Trophoblast cell (in vitro differentiated cells and primary cell): Measurements from ENCODE around the gene ADD2.

ENCODE experiments used
- DNase-seq, 2 donors: peaks; one replicate each; pipeline ENCODE4 v3.0.0-alpha.2; 2016
- H2AFZ ChIP-seq: 2 replicates; pipeline ENCODE4 v1.6.1; 2013; ENCODE audit warnings: low read length, moderate library complexity, mild to moderate bottlenecking; ENCODE audit not compliant: insufficient read depth, poor library complexity
- H2AK5ac ChIP-seq: 2 replicates; pipeline ENCODE4 v1.6.1; 2013; ENCODE audit warnings: mild to moderate bottlenecking, low read length
- H2BK120ac ChIP-seq: 2 replicates; pipeline ENCODE4 v1.6.1; 2013; ENCODE audit warnings: low read length, mild to moderate bottlenecking, moderate library complexity; ENCODE audit not compliant: insufficient read depth, poor library complexity
- H2BK12ac ChIP-seq: 2 replicates; pipeline ENCODE4 v1.6.1; 2013; ENCODE audit warnings: mild to moderate bottlenecking, low read length, moderate library complexity
- H2BK5ac ChIP-seq: 2 replicates; pipeline ENCODE4 v1.6.1; 2013; ENCODE audit warnings: low read length, low read depth, moderate library complexity, mild to moderate bottlenecking; ENCODE audit not compliant: poor library complexity
- H3K14ac ChIP-seq: 2 replicates; pipeline ENCODE4 v1.6.1; 2013; ENCODE audit warnings: mild to moderate bottlenecking, low read length
- H3K18ac ChIP-seq: 2 replicates; pipeline ENCODE4 v1.6.1; 2013; ENCODE audit warnings: mild to moderate bottlenecking, low read length
- H3K23ac ChIP-seq: 2 replicates; pipeline ENCODE4 v1.6.1; 2013; ENCODE audit warnings: low read length
- H3K27ac ChIP-seq: 2 replicates; pipeline ENCODE4 v1.5.1; 2013; ENCODE audit warnings: low read depth, mild to moderate bottlenecking, inconsistent platforms, low read length, moderate library complexity
- H3K27me3 ChIP-seq: 2 replicates; pipeline ENCODE4 v1.6.1; 2013; ENCODE audit warnings: inconsistent platforms, mild to moderate bottlenecking, low read length, moderate library complexity; ENCODE audit not compliant: insufficient read depth
- H3K36me3 ChIP-seq, 2 experiments: 1 replicate in 1 of 2; 2 replicates in 1 of 2; pipeline ENCODE4 v1.6.1; 2013; ENCODE audit warnings: low read length in 2 of 2, mild to moderate bottlenecking in 2 of 2, moderate library complexity in 1 of 2; ENCODE audit not compliant: insufficient read depth in 2 of 2, control insufficient read depth in 1 of 2
- H3K4ac ChIP-seq: 2 replicates; pipeline ENCODE4 v1.6.1; 2013; ENCODE audit warnings: low read depth, mild to moderate bottlenecking, low read length, moderate library complexity
- H3K4me1 ChIP-seq, 2 experiments: 1 replicate in 1 of 2; 2 replicates in 1 of 2; pipeline ENCODE4 v1.6.1; 2013; ENCODE audit warnings: low read length in 2 of 2, mild to moderate bottlenecking in 2 of 2, moderate library complexity in 1 of 2; ENCODE audit not compliant: insufficient read depth in 2 of 2, control insufficient read depth in 1 of 2
- H3K4me2 ChIP-seq: 2 replicates; pipeline ENCODE4 v1.6.1; 2013; ENCODE audit warnings: inconsistent platforms, mild to moderate bottlenecking, low read length, moderate library complexity
- H3K4me3 ChIP-seq: 2 replicates; pipeline ENCODE4 v1.5.1; 2013; ENCODE audit warnings: mild to moderate bottlenecking, low read depth, low read length, inconsistent platforms
- H3K79me1 ChIP-seq: one replicate; pipeline ENCODE4 v1.6.1; 2013; ENCODE audit warnings: low read length
- H3K79me2 ChIP-seq: 2 replicates; pipeline ENCODE4 v1.6.1; 2013; ENCODE audit warnings: low read length, mild to moderate bottlenecking; ENCODE audit not compliant: control insufficient read depth, insufficient read depth, poor library complexity
- H3K9ac ChIP-seq: 2 replicates; pipeline ENCODE4 v1.6.1; 2013; ENCODE audit warnings: mild to moderate bottlenecking, low read length
- H3K9me3 ChIP-seq: 2 replicates; pipeline ENCODE4 v1.6.1; 2013; ENCODE audit warnings: low read depth, mild to moderate bottlenecking, control low read depth, inconsistent platforms, low read length; ENCODE audit not compliant: insufficient read depth
- H4K12ac ChIP-seq: 2 replicates; pipeline ENCODE4 v1.6.1; 2013; ENCODE audit warnings: low read depth, mild to moderate bottlenecking, low read length, moderate library complexity
- H4K8ac ChIP-seq: 2 replicates; pipeline ENCODE4 v1.6.1; 2013; ENCODE audit warnings: low read depth, mild to moderate bottlenecking, low read length, moderate library complexity
- H4K91ac ChIP-seq: one replicate; pipeline ENCODE4 v1.6.1; 2013; ENCODE audit warnings: low read depth, mild to moderate bottlenecking, low read length, moderate library complexity
- WGBS: extraction: QIAGEN DNeasy Blood & Tissue Kit; methylation state at CpG from one replicate; pipeline ENCODE4 v1.1.7; 2013; ENCODE audit warnings: missing lambda C conversion rate; ENCODE audit not compliant: insufficient read length, insufficient coverage; ENCODE audit errors: extremely low coverage; 5-methylcytosine and 5-hydroxymethylcytosine counted together

Gene ADD2

GRCh38 chr2:70710038-70710690 lies 57.8 kb downstream of the ADD2 start:
- Histone ChIP-seq H2BK5ac (no peak overlapping the region), H4K91ac (no peak overlapping the region), H3K18ac (no peak overlapping the region), H3K4me3 (no peak overlapping the region), H2AFZ (no peak overlapping the region), H2BK120ac (no peak overlapping the region), H4K8ac (no peak overlapping the region), H3K4me1 (peaks cover 0 to 3% of the 10 kb centered on the region in 2 experiments), H2BK12ac (no peak overlapping the region), H3K79me2 (no peaks in the 10 kb centered on the region), H3K9ac (no peak overlapping the region), H3K79me1 (no peaks in the 10 kb centered on the region), H3K23ac (no peak overlapping the region), H3K36me3 (no peaks in the 10 kb centered on the region), H4K12ac (no peak overlapping the region), H3K4me2 (no peak overlapping the region), H3K4ac (no peak overlapping the region), H2AK5ac (no peak overlapping the region), H3K27ac (no peak overlapping the region), H3K27me3 (no peaks in the 10 kb centered on the region), H3K9me3 (no peaks in the 10 kb centered on the region), H3K14ac (no peak overlapping the region)
- no CpG with 5 or more reads among the region's 3 CpGs for WGBS
- DNase-seq, result no peak

- no peak overlapping the region for H4K12ac ChIP-seq
- peaks cover 0 to 3% of the 10 kb centered on the region in 2 experiments for H3K4me1 ChIP-seq
- no peak overlapping the region for H3K23ac ChIP-seq
- H3K27ac ChIP-seq, result no peak overlapping the region
- no peak overlapping the region for H3K4me2 ChIP-seq
- H2BK12ac ChIP-seq, result no peak overlapping the region
- no peak overlapping the region for H3K18ac ChIP-seq
- no peak overlapping the region for H3K9ac ChIP-seq
- H3K4ac ChIP-seq, result no peak overlapping the region
- H2BK5ac ChIP-seq, result no peak overlapping the region
- H3K27me3 ChIP-seq, result no peaks in the 10 kb centered on the region
- H3K79me1 ChIP-seq, result no peaks in the 10 kb centered on the region
- no peak overlapping the region for H4K8ac ChIP-seq
- H4K91ac ChIP-seq, result no peak overlapping the region
- no peaks in the 10 kb centered on the region for H3K9me3 ChIP-seq
- no peaks in the 10 kb centered on the region for H3K36me3 ChIP-seq
- DNase-seq, result peak in 1 of 2 donors; percentile 59
- 100% methylated on average over 2 of the region's 9 CpGs for WGBS
- H2AFZ ChIP-seq, result no peak overlapping the region
- H3K14ac ChIP-seq, result no peak overlapping the region
- H3K79me2 ChIP-seq, result no peaks in the 10 kb centered on the region
- no peak overlapping the region for H3K4me3 ChIP-seq
- H2BK120ac ChIP-seq, result no peak overlapping the region
- no peak overlapping the region for H2AK5ac ChIP-seq
Observed at GRCh38 chr2:70709275-70710037, 58.5 kb downstream of the ADD2 start.

GRCh38 chr2:70708376-70709199 lies 59.4 kb downstream of the ADD2 start:
- H3K4ac ChIP-seq, result no peak overlapping the region
- no peak overlapping the region for H2BK120ac ChIP-seq
- H3K27ac ChIP-seq, result no peak overlapping the region
- no peak overlapping the region for H4K91ac ChIP-seq
- H2BK12ac ChIP-seq, result no peak overlapping the region
- peaks cover 0 to 3% of the 10 kb centered on the region in 2 experiments for H3K4me1 ChIP-seq
- peak; percentile 71 to 91 for DNase-seq
- H3K23ac ChIP-seq, result peak overlapping the region; percentile 49
- H3K4me2 ChIP-seq, result no peak overlapping the region
- H2AFZ ChIP-seq, result no peak overlapping the region
- no peaks in the 10 kb centered on the region for H3K9me3 ChIP-seq
- H4K12ac ChIP-seq, result no peak overlapping the region
- no peak overlapping the region for H4K8ac ChIP-seq
- H3K27me3 ChIP-seq, result no peaks in the 10 kb centered on the region
- H3K36me3 ChIP-seq, result no peaks in the 10 kb centered on the region
- H3K18ac ChIP-seq, result no peak overlapping the region
- H3K4me3 ChIP-seq, result no peak overlapping the region
- H3K79me2 ChIP-seq, result no peaks in the 10 kb centered on the region
- no peak overlapping the region for H2BK5ac ChIP-seq
- no peak overlapping the region for H2AK5ac ChIP-seq
- H3K79me1 ChIP-seq, result no peaks in the 10 kb centered on the region
- H3K14ac ChIP-seq, result no peak overlapping the region
- H3K9ac ChIP-seq, result no peak overlapping the region
- no CpG with 5 or more reads among the region's 3 CpGs for WGBS

- no peak for DNase-seq
- no peak overlapping the region for H2BK12ac ChIP-seq
- no peak overlapping the region for H3K4ac ChIP-seq
- no peak overlapping the region for H2AK5ac ChIP-seq
- no peak overlapping the region for H4K8ac ChIP-seq
- no peak overlapping the region for H4K91ac ChIP-seq
- H3K4me3 ChIP-seq, result no peak overlapping the region
- H3K27me3 ChIP-seq, result no peaks in the 10 kb centered on the region
- H3K4me2 ChIP-seq, result no peak overlapping the region
- no peaks in the 10 kb centered on the region for H3K9me3 ChIP-seq
- H3K14ac ChIP-seq, result no peak overlapping the region
- no peak overlapping the region for H3K9ac ChIP-seq
- no CpG with 5 or more reads among the region's 1 CpG for WGBS
- no peak overlapping the region for H4K12ac ChIP-seq
- H3K79me2 ChIP-seq, result no peaks in the 10 kb centered on the region
- no peak overlapping the region for H2BK120ac ChIP-seq
- H2BK5ac ChIP-seq, result no peak overlapping the region
- no peak overlapping the region for H2AFZ ChIP-seq
- H3K18ac ChIP-seq, result no peak overlapping the region
- H3K23ac ChIP-seq, result no peak overlapping the region
- no peak overlapping the region for H3K27ac ChIP-seq
- H3K79me1 ChIP-seq, result no peaks in the 10 kb centered on the region
- no peaks in the 10 kb centered on the region for H3K36me3 ChIP-seq
- peaks cover 0 to 3% of the 10 kb centered on the region in 2 experiments for H3K4me1 ChIP-seq
Observed at GRCh38 chr2:70707706-70708105, 60.3 kb downstream of the ADD2 start.
